Prostate gland (tissue), 2 donors: ENCODE data around the gene HOXC6. TPM values are rescaled to one million over a fixed set of nuclear protein-coding genes. Genes with fewer than 3 reads are reported as not detected.

Source experiments
- DNase-seq: peaks from one replicate; pipeline ENCODE4 v3.0.0-alpha.2; 2019; ENCODE audit warnings: low spot score
- H3K27ac ChIP-seq, 2 donors: fragments of 200-600 bp; sonication (generic); 2 replicates each; pipeline ENCODE4 v1.5.1; 2017 to 2019
- H3K27me3 ChIP-seq: fragments of 200-600 bp; sonication (generic); replicated peaks from 2 replicates; pipeline ENCODE4 v1.5.1; 2019; ENCODE audit not compliant: insufficient read depth
- H3K36me3 ChIP-seq, 2 donors: fragments of 200-600 bp; sonication (generic); 1 replicate in 1 of 2; 2 replicates in 1 of 2; pipeline versions ENCODE4 v1.5.1 to v1.8.1; 2017 to 2019
- H3K4me1 ChIP-seq: fragments of 200-600 bp; sonication (generic); replicated peaks from 2 replicates; pipeline ENCODE4 v1.5.1; 2019
- H3K4me3 ChIP-seq, 2 donors: fragments of 200-600 bp; sonication (generic); 2 replicates each; pipeline ENCODE4 v1.5.1; 2017 to 2019
- H3K9me3 ChIP-seq: fragments of 200-600 bp; sonication (generic); 2 replicates; pipeline ENCODE4 v1.5.1; 2017
- CTCF ChIP-seq, 4 experiments: fragments of 200-600 bp in 2 of 4; fragments of 450-650 bp in 2 of 4; sonication (generic) in 2 of 4; IDR thresholded peaks; 1 replicate in 3 of 4; 2 replicates in 1 of 4; pipeline ENCODE4 v1.5.1; 2016 to 2019; ENCODE audit warnings: antibody characterized with exemption in 4 of 4, mild to moderate bottlenecking in 2 of 4, moderate library complexity in 2 of 4
- POLR2A ChIP-seq: fragments of 450-650 bp; IDR thresholded peaks from one replicate; pipeline ENCODE4 v1.6.1; 2016; ENCODE audit warnings: antibody characterized with exemption, mild to moderate bottlenecking
- POLR2AphosphoS5 ChIP-seq: sonication (generic); formaldehyde crosslinking; IDR thresholded peaks from one replicate; pipeline ENCODE4 v1.6.1; 2017; ENCODE audit warnings: antibody characterized with exemption
- WGBS: methylation state at CpG from one replicate; pipeline ENCODE4 v1.1.5; 2018; 5-methylcytosine and 5-hydroxymethylcytosine counted together
- intact Hi-C: fragments of 100-400 bp; cut with DNase I; formaldehyde crosslinking; loops from one replicate; pipeline ENCODE4 v1.14.2; 2022
- total RNA-seq, 2 donors: library from RNA; depleted of rRNA; stranded (reverse); fragments of >200 nt; gene quantifications; one replicate each; pipeline ENCODE4 v1.1.0, GENCODE V29; 2016

The HOXC6 gene
- total RNA-seq, 2 donors from 2014 or later: 1.3 TPM; not detected in 1

DNA sequence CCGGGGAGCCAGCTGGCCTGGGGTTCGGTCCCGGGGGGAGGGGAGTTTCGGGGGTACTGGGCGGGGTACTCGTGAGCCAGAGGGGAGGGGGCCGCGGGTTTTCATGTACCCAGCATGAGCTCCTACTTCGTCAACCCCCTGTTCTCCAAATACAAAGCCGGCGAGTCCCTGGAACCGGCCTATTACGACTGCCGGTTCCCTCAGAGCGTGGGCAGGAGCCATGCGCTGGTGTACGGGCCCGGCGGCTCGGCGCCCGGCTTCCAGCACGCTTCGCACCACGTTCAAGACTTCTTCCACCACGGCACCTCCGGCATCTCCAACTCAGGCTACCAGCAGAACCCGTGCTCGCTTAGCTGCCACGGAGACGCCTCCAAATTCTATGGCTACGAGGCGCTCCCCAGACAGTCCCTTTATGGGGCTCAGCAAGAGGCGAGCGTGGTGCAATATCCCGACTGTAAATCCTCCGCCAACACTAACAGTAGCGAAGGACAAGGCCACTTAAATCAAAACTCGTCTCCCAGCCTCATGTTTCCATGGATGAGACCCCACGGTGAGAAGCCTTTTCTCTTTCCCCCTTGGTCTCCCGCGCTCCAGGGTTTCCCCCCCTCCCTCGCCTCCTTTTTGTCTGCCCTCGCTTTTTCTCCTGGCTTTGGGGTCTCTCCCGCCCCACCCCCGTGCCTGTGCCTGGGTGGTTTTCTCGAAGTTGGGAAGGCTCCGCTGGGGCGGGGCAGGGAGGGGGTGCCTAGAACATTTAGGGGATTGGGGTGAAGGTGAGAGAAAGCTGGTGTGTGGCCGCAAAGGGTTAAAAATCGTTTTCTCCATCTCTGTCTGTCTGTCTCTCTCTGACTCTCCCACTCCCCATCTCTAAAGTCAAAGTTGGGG lies 18.8 kb upstream of the HOXC6 start:
- intact Hi-C loops: no loop called here
- TF ChIP-seq POLR2AphosphoS5 (no peak), CTCF (IDR thresholded peaks at IDR 0.05) (no peak), POLR2A (no peak)
- Histone ChIP-seq H3K9me3 (no peaks in the 10 kb centered on the region), H3K4me1 (no peaks in the 10 kb centered on the region), H3K4me3 (no peak overlapping the region), H3K36me3 (no peaks in the 10 kb centered on the region), H3K27ac (no peak overlapping the region), H3K27me3 (peaks cover 79% of the 10 kb centered on the region)
- no peak for DNase-seq
- 3% methylated on average over 49 of the region's 51 CpGs for WGBS

- Histone ChIP-seq H3K4me3 (no peak overlapping the region), H3K4me1 (no peaks in the 10 kb centered on the region), H3K27me3 (peaks cover 79% of the 10 kb centered on the region), H3K36me3 (no peaks in the 10 kb centered on the region), H3K9me3 (no peaks in the 10 kb centered on the region), H3K27ac (no peak overlapping the region)
- no peak for DNase-seq
- WGBS: 16% methylated on average over 10 of the region's 10 CpGs
- no peak for TF ChIP-seq CTCF (IDR thresholded peaks at IDR 0.05)
- TF ChIP-seq POLR2A: no peak
- TF ChIP-seq POLR2AphosphoS5: no peak
- intact Hi-C loops: no loop called here
Observed at GRCh38 chr12:54010053-54010971, 17.9 kb upstream of the HOXC6 start.

DNA sequence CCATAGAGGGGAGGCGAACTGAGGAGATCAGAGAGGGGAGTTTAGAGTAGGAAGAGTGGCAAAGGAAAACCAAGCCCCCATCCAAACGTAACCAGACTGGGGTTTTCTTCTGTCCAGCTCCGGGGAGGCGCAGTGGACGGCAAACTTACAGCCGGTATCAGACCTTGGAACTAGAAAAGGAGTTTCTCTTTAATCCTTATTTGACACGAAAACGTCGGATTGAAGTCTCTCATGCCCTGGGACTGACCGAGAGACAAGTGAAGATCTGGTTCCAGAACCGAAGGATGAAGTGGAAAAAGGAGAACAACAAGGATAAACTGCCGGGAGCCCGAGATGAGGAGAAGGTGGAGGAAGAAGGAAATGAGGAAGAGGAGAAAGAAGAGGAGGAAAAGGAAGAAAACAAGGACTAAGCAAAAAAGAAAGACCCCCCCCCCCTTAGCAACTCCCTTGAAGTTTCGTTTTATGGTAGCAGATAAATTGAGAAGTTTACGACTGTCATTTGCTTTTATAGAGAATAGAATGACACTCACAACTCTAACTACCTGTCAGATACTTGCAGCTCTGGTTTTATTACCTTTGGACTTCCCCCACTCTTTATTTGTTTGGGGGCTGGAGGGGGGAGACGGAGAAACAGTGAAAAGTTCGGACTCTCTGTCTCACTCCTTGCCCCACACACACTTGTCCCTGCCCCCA lies 17.1 kb upstream of the HOXC6 start:
- WGBS: 4% methylated on average over 17 of the region's 17 CpGs
- H3K9me3 ChIP-seq: no peaks in the 10 kb centered on the region
- intact Hi-C loops: no loop called here
- H3K36me3 ChIP-seq: no peaks in the 10 kb centered on the region
- no peak overlapping the region for H3K4me3 ChIP-seq
- TF ChIP-seq POLR2A: no peak
- no peak for TF ChIP-seq CTCF (IDR thresholded peaks at IDR 0.05)
- TF ChIP-seq POLR2AphosphoS5: no peak
- DNase-seq: no peak
- H3K4me1 ChIP-seq: no peaks in the 10 kb centered on the region
- peaks cover 82% of the 10 kb centered on the region for H3K27me3 ChIP-seq
- no peak overlapping the region for H3K27ac ChIP-seq

DNA sequence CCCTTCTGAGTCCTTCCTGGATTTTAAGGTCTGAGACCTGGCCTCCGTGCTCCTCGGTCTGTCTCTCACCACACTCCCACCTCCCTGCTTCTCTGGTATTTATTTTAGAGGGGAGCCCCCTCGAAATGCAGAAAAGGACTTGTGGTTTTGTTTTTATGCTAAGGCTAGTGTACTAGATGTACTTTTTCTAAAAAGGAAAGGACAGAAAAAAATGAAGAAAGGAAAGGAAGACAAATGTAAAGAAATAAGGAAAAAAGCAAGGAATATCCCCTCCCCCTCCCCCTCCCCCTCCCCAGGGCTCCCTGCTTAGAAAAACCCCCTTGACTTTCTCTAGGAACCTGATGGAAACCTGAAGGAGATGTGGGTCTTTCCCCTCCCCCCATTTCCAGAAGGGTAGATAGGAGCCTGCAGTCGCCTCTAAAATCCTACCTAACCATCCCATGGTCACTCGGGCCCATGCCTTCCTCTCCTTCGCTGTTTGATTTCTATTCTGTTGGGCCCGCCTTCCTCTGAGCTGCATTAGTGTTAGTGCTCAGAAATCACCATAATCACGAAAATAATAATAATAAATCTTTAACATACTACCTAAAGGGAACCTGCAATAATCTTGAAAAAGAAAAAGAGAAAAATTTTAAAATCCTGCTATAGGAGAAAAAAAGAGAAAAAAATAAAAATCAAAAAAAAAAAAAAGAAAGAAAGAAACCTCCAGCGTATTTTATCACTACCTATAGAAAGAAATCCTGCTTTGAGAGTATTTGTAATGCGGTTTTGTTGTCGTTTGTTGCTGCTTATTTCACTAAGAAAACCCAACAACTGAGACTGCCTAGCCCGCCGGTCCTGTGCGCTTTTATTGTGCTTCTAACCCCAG lies 16.3 kb upstream of the HOXC6 start:
- Histone ChIP-seq H3K36me3 (no peaks in the 10 kb centered on the region), H3K27ac (no peak overlapping the region), H3K4me3 (no peak overlapping the region), H3K27me3 (peaks cover 74% of the 10 kb centered on the region), H3K9me3 (no peaks in the 10 kb centered on the region), H3K4me1 (no peaks in the 10 kb centered on the region)
- intact Hi-C loops: no loop called here
- no peak for DNase-seq
- WGBS: 21% methylated on average over 14 of the region's 14 CpGs
- no peak for TF ChIP-seq POLR2A
- TF ChIP-seq CTCF (IDR thresholded peaks at IDR 0.05): no peak
